Keratinocyte (primary cell): Measurements from ENCODE around the gene CD4.
"Not testable (repeated sequence)": the region's sequence is repeated elsewhere in the genome, so short reads cannot be mapped to it uniquely, and the experiment has no call there.

Experiments used
- EZH2 ChIP-seq: IDR thresholded peaks from one replicate; pipeline ENCODE4 v1.6.1; 2012; ENCODE audit warnings: inconsistent platforms, mild to moderate bottlenecking, low read length, moderate library complexity
- TF ChIP-seq, protein P1 (sequence below), 3 experiments: IDR thresholded peaks in 1 of 3; conservative IDR thresholded peaks in 1 of 3; optimal IDR thresholded peaks in 1 of 3; 2 replicates in 2 of 3; 3 replicates in 1 of 3; pipeline versions ENCODE3 to v1.5.1; 2011; ENCODE audit warnings: low read length in 3 of 3, mild to moderate bottlenecking in 3 of 3, moderate library complexity in 2 of 3, control low read depth in 1 of 3, inconsistent platforms in 1 of 3; ENCODE audit not compliant: insufficient read depth in 2 of 3; ENCODE audit errors: extremely low read depth in 1 of 3

- TF ChIP-seq, protein P1, sequence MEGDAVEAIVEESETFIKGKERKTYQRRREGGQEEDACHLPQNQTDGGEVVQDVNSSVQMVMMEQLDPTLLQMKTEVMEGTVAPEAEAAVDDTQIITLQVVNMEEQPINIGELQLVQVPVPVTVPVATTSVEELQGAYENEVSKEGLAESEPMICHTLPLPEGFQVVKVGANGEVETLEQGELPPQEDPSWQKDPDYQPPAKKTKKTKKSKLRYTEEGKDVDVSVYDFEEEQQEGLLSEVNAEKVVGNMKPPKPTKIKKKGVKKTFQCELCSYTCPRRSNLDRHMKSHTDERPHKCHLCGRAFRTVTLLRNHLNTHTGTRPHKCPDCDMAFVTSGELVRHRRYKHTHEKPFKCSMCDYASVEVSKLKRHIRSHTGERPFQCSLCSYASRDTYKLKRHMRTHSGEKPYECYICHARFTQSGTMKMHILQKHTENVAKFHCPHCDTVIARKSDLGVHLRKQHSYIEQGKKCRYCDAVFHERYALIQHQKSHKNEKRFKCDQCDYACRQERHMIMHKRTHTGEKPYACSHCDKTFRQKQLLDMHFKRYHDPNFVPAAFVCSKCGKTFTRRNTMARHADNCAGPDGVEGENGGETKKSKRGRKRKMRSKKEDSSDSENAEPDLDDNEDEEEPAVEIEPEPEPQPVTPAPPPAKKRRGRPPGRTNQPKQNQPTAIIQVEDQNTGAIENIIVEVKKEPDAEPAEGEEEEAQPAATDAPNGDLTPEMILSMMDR (optimal IDR thresholded peaks at IDR 0.05 in 1 of 3, IDR thresholded peaks at IDR 0.05 in 1 of 3, conservative IDR thresholded peaks at IDR 0.05 in 1 of 3; ENCODE audit: extremely low read depth in 1 of 3, insufficient read depth in 2 of 3, low read length in 3 of 3): not testable (repeated sequence)
- not testable (repeated sequence) for TF ChIP-seq EZH2
These were observed 46.0 kb upstream of the CD4 start for GRCh38 chr12:6743300-6743699.
